ENCODE results near the gene DNAI1. TPM values are rescaled to one million over a fixed set of nuclear protein-coding genes. Genes with fewer than 3 reads are reported as not detected.
"Not testable (repeated sequence)": the region's sequence is repeated elsewhere in the genome, so short reads cannot be mapped to it uniquely, and the experiment has no call there.

Gene DNAI1
- total and polyA plus RNA-seq, 9 donors, result 0.13 to 0.29 (median 0.22) TPM; not detected in 5

DNA sequence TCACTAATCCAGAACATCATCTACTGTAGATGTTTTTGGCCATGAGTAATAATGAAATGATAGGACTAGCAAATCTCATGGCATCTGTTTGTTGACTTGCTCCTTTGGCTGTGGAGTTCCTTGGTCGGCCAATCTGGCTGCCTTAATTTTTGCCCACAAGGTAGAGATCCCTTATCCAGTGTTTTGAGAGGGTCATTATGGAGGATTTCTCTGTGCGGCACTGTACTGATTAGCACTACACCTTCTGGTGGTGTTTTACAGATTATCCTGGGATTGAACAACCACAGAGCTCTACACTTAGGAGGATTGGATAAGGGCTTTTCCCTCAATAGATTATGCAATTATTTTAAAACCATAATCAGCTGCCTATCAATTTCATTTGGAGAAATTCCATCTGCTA is 67.4 kb downstream of the DNAI1 start:
- Histone ChIP-seq H3K27me3 (ENCODE audit: control insufficient read depth, insufficient read depth, low read length) (peaks cover 32% of the 10 kb centered on the region), H3K36me3 (ENCODE audit: control insufficient read depth, insufficient read depth, low read length) (no peaks in the 10 kb centered on the region), H3K4me1 (ENCODE audit: control insufficient read depth, insufficient read depth, low read length) (peaks cover 11% of the 10 kb centered on the region), H3K4me3 (ENCODE audit: low read length) (no peak overlapping the region), H3K9me3 (replicated peaks; ENCODE audit: control insufficient read depth, low read depth, low read length) (no peaks in the 10 kb centered on the region), H3K27ac (ENCODE audit: low read length) (no peak overlapping the region)
- WGBS (ENCODE audit: insufficient coverage), result no CpG with 5 or more reads among the region's 2 CpGs
- no peak for DNase-seq

DNA sequence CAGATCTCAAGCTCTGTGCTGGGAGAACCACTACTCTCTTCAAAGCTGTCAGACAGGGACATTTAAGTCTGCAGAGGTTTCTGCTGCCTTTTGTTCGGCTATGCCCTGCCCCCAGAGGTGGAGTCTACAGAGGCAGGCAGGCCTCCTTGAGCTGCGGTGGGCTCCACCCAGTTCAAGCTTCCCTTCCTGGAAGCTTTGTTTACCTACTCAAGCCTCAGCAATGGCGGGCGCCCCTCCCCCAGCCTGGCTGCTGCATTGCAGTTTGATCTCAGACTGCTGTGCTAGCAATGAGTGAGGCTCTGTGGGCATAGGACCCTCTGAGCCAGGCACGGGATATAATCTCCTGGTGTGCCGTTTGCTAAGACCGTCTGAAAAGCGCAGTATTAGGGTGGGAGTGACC is 73.4 kb downstream of the DNAI1 start:
- H3K4me3 ChIP-seq (ENCODE audit: low read length); H3K4me1 ChIP-seq (ENCODE audit: control insufficient read depth, insufficient read depth, low read length); DNase-seq; H3K27me3 ChIP-seq (ENCODE audit: control insufficient read depth, insufficient read depth, low read length); H3K9me3 ChIP-seq (replicated peaks; ENCODE audit: control insufficient read depth, low read depth, low read length); H3K36me3 ChIP-seq (ENCODE audit: control insufficient read depth, insufficient read depth, low read length); H3K27ac ChIP-seq (ENCODE audit: low read length): not testable (repeated sequence)
- WGBS (ENCODE audit: insufficient coverage), result 92% methylated on average over 4 of the region's 8 CpGs

- no peaks in the 10 kb centered on the region for H3K4me1 ChIP-seq (ENCODE audit: control insufficient read depth, insufficient read depth, low read length)
- peaks cover 9% of the 10 kb centered on the region for H3K27me3 ChIP-seq (ENCODE audit: control insufficient read depth, insufficient read depth, low read length)
- WGBS (ENCODE audit: insufficient coverage), result 43% methylated on average over 6 of the region's 7 CpGs
- H3K36me3 ChIP-seq (ENCODE audit: control insufficient read depth, insufficient read depth, low read length), result no peaks in the 10 kb centered on the region
- no peak for DNase-seq
- H3K27ac ChIP-seq (ENCODE audit: low read length), result no peak overlapping the region
- no peak overlapping the region for H3K4me3 ChIP-seq (ENCODE audit: low read length)
- no peaks in the 10 kb centered on the region for H3K9me3 ChIP-seq (replicated peaks; ENCODE audit: control insufficient read depth, low read depth, low read length)
Observed at GRCh38 chr9:34536685-34537084, 78.1 kb downstream of the DNAI1 start.

DNA sequence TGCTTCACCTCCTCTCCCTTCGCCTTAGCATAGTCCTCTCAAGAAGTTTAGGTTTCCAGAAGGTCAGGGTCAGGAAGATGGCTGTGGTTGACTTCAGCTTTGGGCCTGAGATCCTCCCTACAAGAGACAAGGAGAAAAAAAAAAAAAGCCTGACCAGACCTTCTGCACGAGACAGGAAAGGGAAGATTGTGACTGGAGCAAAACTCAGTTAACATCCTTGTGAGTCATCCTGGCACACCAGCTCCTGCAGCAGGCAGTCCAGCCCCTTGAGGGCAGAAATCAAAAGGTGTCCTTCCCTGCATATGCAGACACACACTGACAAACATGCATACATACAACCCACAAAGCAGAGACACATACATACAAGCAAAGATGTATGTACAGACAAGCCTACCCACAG is 82.2 kb downstream of the DNAI1 start:
- Histone ChIP-seq H3K27ac (ENCODE audit: low read length) (no peak overlapping the region), H3K9me3 (replicated peaks; ENCODE audit: control insufficient read depth, low read depth, low read length) (peaks cover 3% of the 10 kb centered on the region), H3K36me3 (ENCODE audit: control insufficient read depth, insufficient read depth, low read length) (no peaks in the 10 kb centered on the region), H3K27me3 (ENCODE audit: control insufficient read depth, insufficient read depth, low read length) (peaks cover 14% of the 10 kb centered on the region), H3K4me1 (ENCODE audit: control insufficient read depth, insufficient read depth, low read length) (no peaks in the 10 kb centered on the region), H3K4me3 (ENCODE audit: low read length) (no peak overlapping the region)
- no peak for DNase-seq
- no CpG with 5 or more reads among the region's 2 CpGs for WGBS (ENCODE audit: insufficient coverage)

- Histone ChIP-seq H3K4me1 (ENCODE audit: control insufficient read depth, insufficient read depth, low read length) (no peaks in the 10 kb centered on the region), H3K4me3 (ENCODE audit: low read length) (no peak overlapping the region), H3K27me3 (ENCODE audit: control insufficient read depth, insufficient read depth, low read length) (peaks cover 12% of the 10 kb centered on the region), H3K36me3 (ENCODE audit: control insufficient read depth, insufficient read depth, low read length) (no peaks in the 10 kb centered on the region), H3K27ac (ENCODE audit: low read length) (no peak overlapping the region), H3K9me3 (replicated peaks; ENCODE audit: control insufficient read depth, low read depth, low read length) (peaks cover 3% of the 10 kb centered on the region)
- no peak for DNase-seq
- 83% methylated on average over 4 of the region's 7 CpGs for WGBS (ENCODE audit: insufficient coverage)
Observed at GRCh38 chr9:34541540-34541939, 82.9 kb downstream of the DNAI1 start.

GRCh38 chr9:34544035-34544434 is 85.4 kb downstream of the DNAI1 start:
- no peak for DNase-seq
- Histone ChIP-seq H3K27ac (ENCODE audit: low read length) (no peak overlapping the region), H3K4me1 (ENCODE audit: control insufficient read depth, insufficient read depth, low read length) (peaks cover 10% of the 10 kb centered on the region), H3K36me3 (ENCODE audit: control insufficient read depth, insufficient read depth, low read length) (no peaks in the 10 kb centered on the region), H3K9me3 (replicated peaks; ENCODE audit: control insufficient read depth, low read depth, low read length) (peaks cover 3% of the 10 kb centered on the region), H3K27me3 (ENCODE audit: control insufficient read depth, insufficient read depth, low read length) (peaks cover 14% of the 10 kb centered on the region), H3K4me3 (ENCODE audit: low read length) (no peak overlapping the region)
- WGBS (ENCODE audit: insufficient coverage), result 44% methylated on average over 3 of the region's 5 CpGs

GRCh38 chr9:34545497-34545896 is 86.9 kb downstream of the DNAI1 start:
- Histone ChIP-seq H3K27me3 (ENCODE audit: control insufficient read depth, insufficient read depth, low read length) (peaks cover 15% of the 10 kb centered on the region), H3K36me3 (ENCODE audit: control insufficient read depth, insufficient read depth, low read length) (no peaks in the 10 kb centered on the region), H3K9me3 (replicated peaks; ENCODE audit: control insufficient read depth, low read depth, low read length) (peaks cover 3% of the 10 kb centered on the region), H3K4me3 (ENCODE audit: low read length) (no peak overlapping the region), H3K4me1 (ENCODE audit: control insufficient read depth, insufficient read depth, low read length) (peaks cover 10% of the 10 kb centered on the region), H3K27ac (ENCODE audit: low read length) (no peak overlapping the region)
- WGBS (ENCODE audit: insufficient coverage), result 76% methylated on average over 6 of the region's 6 CpGs
- DNase-seq, result no peak

DNA sequence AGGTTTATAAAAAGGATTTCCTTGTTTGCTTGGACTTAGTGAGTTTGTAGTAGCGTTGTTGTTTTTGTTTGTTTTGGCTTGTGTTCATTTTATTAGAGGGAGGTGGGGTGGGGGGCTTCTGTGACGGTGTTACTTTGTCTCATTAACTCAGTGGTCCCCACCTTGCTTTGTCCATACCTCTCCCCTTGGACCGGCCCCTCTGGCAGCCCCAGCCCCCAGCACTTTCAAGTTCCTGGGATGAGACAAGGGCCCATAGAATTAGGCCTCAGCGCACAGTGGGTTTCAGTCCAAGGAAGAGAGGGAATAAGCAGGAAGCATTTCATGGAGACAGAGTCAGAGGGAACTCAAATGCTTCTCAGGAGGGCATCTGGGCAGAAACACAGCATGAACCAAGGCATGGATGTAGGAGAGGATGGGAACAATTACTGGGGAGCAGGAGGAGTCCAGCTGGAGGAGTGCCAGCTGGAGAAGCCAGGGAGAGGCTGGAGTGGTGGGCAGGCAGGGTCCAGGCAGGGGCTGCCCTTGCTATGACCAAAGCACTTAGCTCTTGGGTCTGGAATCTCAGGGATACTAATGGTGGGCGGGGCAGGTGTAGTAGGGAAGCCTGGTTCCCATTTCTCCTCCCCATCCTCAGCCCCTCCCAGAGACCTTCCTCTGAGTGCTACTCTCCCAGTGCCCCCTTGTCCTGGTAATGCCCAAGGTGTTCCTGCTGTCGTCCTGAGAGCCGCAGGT is 87.7 kb downstream of the DNAI1 start:
- Histone ChIP-seq H3K4me1 (ENCODE audit: control insufficient read depth, insufficient read depth, low read length) (peaks cover 10% of the 10 kb centered on the region), H3K9me3 (replicated peaks; ENCODE audit: control insufficient read depth, low read depth, low read length) (peaks cover 3% of the 10 kb centered on the region), H3K4me3 (ENCODE audit: low read length) (no peak overlapping the region), H3K27me3 (ENCODE audit: control insufficient read depth, insufficient read depth, low read length) (peaks cover 15% of the 10 kb centered on the region), H3K27ac (ENCODE audit: low read length) (no peak overlapping the region), H3K36me3 (ENCODE audit: control insufficient read depth, insufficient read depth, low read length) (no peaks in the 10 kb centered on the region)
- no peak for DNase-seq
- WGBS (ENCODE audit: insufficient coverage), result 100% methylated on average over 3 of the region's 7 CpGs

GRCh38 chr9:34546834-34547827 is 88.5 kb downstream of the DNAI1 start:
- Histone ChIP-seq H3K9me3 (replicated peaks; ENCODE audit: control insufficient read depth, low read depth, low read length) (peaks cover 2% of the 10 kb centered on the region), H3K36me3 (ENCODE audit: control insufficient read depth, insufficient read depth, low read length) (peaks cover 2% of the 10 kb centered on the region), H3K4me1 (ENCODE audit: control insufficient read depth, insufficient read depth, low read length) (peaks cover 10% of the 10 kb centered on the region), H3K27ac (ENCODE audit: low read length) (no peak overlapping the region), H3K4me3 (ENCODE audit: low read length) (no peak overlapping the region), H3K27me3 (ENCODE audit: control insufficient read depth, insufficient read depth, low read length) (peaks cover 16% of the 10 kb centered on the region)
- peak; percentile 75 for DNase-seq
- 52% methylated on average over 13 of the region's 16 CpGs for WGBS (ENCODE audit: insufficient coverage)

DNA sequence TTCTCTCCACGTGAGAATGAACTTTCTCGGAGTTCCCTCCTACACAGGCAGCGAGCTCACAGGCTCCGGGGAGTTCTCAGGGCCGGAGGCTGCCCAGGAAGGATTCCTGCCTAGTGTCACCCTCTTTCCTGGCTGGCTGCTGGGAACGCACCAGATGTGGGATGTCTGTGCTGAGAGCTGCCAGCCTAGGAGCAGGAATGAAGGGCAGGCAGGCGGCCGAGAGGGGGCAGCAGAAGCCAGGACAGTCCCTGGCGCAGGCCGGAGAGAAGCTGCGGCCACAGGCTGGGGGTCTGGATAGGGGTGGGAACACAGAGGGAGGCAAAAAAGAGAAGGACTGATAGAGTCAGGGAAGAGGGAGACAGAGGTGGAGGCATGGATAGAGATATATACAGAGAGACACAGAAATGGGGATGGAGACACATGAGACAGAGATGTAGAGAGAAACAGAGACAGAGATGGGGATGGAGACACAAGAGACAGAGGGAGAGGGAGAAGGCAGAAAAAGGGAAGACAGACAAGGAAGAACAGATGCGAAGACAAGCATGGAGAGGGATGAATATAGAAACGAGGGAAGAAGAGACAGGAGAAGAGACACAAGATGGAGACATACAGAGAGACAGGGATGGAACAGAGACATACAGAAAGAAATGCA is 89.5 kb downstream of the DNAI1 start:
- Histone ChIP-seq H3K27me3 (ENCODE audit: control insufficient read depth, insufficient read depth, low read length) (peaks cover 25% of the 10 kb centered on the region), H3K9me3 (replicated peaks; ENCODE audit: control insufficient read depth, low read depth, low read length) (no peaks in the 10 kb centered on the region), H3K36me3 (ENCODE audit: control insufficient read depth, insufficient read depth, low read length) (peaks cover 10% of the 10 kb centered on the region), H3K4me3 (ENCODE audit: low read length) (no peak overlapping the region), H3K4me1 (ENCODE audit: control insufficient read depth, insufficient read depth, low read length) (peaks cover 10% of the 10 kb centered on the region), H3K27ac (ENCODE audit: low read length) (no peak overlapping the region)
- WGBS (ENCODE audit: insufficient coverage), result 12% methylated on average over 9 of the region's 13 CpGs
- peak; percentile 83 for DNase-seq

Measured in muscle of leg (tissue), 11 donors.